ENCODE results near the gene DHRS4L2.
"Not testable (repeated sequence)": the region's sequence is repeated elsewhere in the genome, so short reads cannot be mapped to it uniquely, and the experiment has no call there.

The DHRS4L2 gene
- 4.8 to 8.6 reads per million in 2 donors for total RNA-seq

DNA sequence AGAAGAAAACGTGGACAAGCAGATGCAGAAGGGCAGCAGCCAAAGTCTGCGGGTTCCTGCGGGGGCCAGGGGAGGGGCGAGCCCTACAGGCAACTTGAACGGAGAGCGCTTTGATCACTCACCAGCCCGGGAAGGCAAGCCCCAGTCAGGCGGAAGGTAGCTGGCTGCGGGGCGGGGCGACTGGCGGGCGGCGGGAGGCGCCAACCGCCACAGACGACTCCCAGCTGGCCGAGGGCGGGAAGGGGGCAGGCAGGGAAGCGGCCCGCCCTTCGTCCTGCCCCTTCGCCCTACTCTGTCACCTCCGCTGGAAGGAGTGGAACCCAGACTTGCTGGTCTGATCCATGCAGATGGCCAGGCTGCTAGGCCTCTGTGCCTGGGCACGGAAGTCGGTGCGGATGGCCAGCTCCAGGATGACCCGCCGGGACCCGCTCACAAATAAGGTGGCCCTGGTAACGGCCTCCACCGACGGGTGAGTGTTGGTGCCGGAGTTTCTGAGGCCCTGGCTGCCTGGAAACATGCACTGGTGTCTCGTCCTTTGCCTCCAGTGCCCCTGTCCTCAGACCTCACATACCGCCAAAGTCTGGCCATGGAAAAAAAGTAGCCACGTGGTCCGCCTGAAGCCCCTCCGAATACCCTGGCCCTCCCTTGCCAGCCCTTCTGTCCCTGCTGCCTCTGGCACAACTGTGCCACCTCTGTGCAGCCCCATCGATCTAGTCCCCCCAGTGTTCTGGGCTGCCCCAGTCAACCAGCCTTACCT, at the start of gene DHRS4L2:
Gene DHRS4L2 (plus strand): TSS at position 323 of the 757 bp plus-strand sequence. CDS start 19 bp downstream, at position 342.
- DNase-seq, result peak; percentile 68

- no peak for DNase-seq
These were observed 49.0 kb upstream of the DHRS4L2 start for GRCh38 chr14:23939607-23940326.

- no peak for DNase-seq
These were observed 47.5 kb upstream of the DHRS4L2 start for GRCh38 chr14:23941230-23941629.

GRCh38 chr14:23941669-23942068, 47.1 kb upstream of the DHRS4L2 start:
- no peak for DNase-seq

GRCh38 chr14:23942587-23942986, 46.1 kb upstream of the DHRS4L2 start:
- DNase-seq, result no peak

DNA sequence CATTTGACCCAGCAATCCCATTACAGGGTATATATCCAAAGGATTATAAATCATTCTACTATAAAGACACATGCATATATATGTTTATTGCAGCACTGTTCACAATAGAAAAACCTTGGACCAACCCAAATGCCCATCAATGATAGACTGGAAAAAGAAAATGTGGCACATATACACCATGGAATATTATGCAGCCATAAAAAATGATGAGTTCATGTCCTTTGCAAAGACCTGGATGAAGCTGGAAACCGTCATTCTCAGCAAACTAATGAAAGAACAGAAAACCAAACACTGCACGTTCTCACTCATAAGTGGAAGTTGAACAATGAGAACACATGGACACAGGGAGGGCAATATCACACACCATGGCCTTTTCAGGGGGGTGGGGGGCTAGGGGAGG, 39.7 kb upstream of the DHRS4L2 start:
- DNase-seq, result not testable (repeated sequence)

DNA sequence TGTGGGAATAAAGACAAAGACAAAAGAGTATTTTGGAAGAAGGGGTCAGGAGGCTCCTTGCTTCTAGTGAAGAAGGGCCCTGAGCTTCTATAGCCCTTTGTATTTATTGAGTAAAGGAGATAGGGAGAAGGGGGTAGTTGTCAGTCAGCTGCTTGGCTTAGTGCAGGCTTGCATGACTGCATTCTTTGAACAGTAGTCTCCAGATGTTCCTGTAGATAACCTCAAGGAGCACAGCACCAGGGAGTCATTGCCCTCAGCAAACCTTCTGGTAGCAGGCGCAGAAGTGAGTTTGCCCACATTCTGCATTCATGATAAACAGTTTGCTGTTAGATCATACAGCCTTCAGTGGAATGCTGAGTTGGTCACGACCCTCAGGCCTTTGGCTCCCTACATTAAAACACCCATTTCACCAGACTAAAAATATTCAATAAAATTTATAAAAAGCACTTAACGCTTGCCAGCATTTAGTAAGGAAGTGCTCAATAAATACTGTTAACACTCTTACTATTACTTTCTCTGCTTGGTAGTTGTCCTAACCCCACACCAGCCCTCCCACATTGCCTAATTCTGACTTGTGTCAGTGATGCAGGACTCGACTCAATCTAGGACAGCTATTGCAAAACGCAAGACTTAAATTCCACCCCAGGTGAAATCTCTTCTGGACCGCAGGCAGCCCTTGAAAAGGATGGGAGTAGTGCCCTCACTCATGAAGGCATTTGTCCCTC, 38.2 kb upstream of the DHRS4L2 start:
- DNase-seq, result no peak

DNA sequence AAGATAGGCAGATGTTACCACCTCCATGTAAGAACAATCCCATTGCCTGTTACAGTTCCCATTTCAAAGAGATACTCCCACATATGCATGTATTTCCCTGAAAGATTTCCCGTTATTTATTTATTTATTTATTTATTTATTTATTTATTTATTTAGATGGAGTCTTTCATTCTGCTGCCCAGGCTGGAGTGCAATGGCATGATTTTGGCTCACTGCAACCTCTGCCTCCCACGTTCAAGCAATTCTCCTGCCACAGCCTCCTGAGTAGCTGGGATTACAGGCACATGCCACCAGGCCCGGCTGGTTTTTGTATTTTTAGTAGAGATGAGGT, 37.6 kb upstream of the DHRS4L2 start:
- not testable (repeated sequence) for DNase-seq

- DNase-seq, result no peak
These were observed 37.0 kb upstream of the DHRS4L2 start for GRCh38 chr14:23951590-23952201.

DNA sequence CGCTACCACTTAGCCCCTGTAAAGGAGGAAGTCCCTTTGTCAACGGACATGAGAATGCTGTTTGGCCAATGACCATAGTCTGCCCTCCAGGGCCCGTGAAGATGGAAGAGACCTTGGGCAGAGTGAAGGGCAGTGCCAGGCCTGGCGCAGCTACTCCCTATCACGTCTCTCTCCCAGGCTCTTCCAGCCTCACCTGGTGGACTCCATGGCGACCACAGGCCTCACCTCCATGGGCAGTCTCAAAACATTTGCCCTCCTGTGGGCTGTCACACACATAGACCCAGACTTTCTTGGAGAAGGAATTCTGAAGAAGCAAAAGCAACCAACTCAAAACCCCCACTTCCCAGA, 35.6 kb upstream of the DHRS4L2 start:
- not testable (repeated sequence) for DNase-seq

GRCh38 chr14:23953464-23954278, 35.1 kb upstream of the DHRS4L2 start, which contains the start of gene DHRS4:
Gene DHRS4, plus strand, starts transcription at chr14:23953770. Its CDS starts 19 bp downstream, at chr14:23953789.
- DNase-seq, result peak; percentile 81

- not testable (repeated sequence) for DNase-seq
These were observed 34.5 kb upstream of the DHRS4L2 start for GRCh38 chr14:23954279-23954614.

- DNase-seq, result not testable (repeated sequence)
These were observed 33.8 kb upstream of the DHRS4L2 start for GRCh38 chr14:23954965-23955364.

DNA sequence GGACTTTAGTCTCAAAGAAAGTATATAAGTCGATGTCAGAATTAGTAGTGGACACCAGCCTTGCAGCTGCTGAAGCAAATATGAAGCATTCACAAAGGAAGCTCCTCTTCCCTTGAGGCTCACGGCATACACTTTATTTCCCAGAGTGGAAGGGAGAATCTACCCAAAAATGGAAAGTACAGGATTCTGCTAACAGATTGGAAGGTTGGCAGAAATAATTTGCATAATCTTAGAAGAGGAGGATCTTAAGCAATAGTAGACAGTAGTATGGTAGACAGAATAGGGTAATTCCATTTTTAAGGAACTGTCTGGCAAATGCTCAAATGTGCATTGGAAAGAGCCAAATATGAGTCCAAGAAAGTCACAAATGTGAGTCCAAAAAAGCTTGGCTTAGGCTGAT, 32.9 kb upstream of the DHRS4L2 start:
- DNase-seq, result not testable (repeated sequence)

GRCh38 chr14:23957913-23958569, 30.7 kb upstream of the DHRS4L2 start:
- not testable (repeated sequence) for DNase-seq

DNA sequence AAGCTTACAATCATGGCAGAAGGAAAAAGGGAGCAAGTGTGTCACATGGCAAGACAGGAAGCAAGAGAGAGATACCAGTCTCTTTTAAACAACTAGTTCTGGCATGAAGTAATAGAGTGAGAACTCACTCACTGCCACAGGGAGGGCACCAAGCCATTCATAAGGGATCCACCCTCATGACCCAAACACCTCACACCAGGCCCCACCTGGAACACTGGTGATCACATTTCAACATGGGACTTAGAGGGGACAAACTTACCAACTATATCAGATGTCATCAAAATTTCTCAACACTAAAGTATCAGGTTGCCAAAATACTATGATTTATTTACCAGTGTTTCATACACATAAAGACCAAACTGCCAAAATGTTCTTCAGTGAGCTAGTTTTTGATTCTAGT, 27.8 kb upstream of the DHRS4L2 start:
- DNase-seq, result not testable (repeated sequence)

DNA sequence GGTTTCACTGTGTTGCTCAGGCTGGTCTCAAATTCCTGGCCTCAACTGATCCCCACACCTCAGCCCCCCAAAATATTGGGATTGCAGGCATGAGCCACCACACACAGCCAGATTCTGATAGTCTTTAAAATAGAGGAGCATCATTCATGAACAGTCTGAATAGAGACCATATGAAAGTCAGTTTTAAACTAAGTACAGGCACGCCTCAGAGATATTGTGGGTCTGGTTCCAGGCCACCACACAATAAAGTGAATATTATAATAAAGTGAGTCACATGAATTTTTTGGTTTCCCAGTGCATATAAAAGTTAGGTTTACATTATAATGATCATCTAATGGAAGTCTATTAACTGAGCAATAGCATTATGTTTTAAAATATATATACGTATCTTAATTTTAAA, 27.0 kb upstream of the DHRS4L2 start:
- not testable (repeated sequence) for DNase-seq

DNA sequence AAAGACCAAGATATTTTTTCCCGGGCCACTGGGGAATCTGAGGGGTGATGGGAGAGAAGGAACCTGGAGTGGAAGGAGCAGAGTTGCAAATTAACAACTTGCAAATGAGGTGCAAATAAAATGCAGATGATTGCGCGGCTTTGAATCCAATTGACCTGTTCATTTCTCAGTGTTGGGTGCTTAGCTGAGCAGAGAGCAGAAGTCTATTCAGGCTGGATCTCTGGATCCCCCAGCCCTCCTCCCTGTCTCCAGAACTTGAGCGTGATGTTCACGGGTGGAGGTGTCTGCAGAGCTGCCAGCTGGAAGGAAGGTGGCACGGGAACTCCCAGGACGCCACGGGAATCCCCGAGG, 19.6 kb upstream of the DHRS4L2 start:
- DNase-seq, result not testable (repeated sequence)

GRCh38 chr14:23969481-23970282, 19.0 kb upstream of the DHRS4L2 start:
- DNase-seq, result peak; percentile 33

DNA sequence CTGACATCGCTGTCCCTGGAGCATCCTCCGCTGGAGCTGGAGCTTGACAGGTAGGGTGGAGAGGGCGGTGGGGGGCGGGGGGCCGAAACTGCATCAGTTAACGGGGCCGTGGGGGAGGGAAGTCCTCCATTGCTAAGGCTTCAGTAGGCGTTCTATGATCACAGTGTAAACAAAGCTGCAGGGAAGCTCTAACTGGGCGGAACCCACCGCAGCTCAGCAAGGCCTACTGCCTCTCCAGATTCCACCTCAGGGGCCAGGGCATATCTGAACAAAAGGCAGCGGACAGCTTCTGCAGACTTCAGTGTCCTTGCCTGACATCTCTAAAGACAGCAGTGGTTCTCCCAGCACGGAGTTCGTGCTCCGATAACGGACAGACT, 18.5 kb upstream of the DHRS4L2 start:
- not testable (repeated sequence) for DNase-seq

GRCh38 chr14:23973178-23973577, 15.6 kb upstream of the DHRS4L2 start:
- DNase-seq, result not testable (repeated sequence)

All from T-helper 9 cell (primary cell).